ENCODE data around the gene AMIGO3. TPM values are rescaled to one million over a fixed set of nuclear protein-coding genes. Genes with fewer than 3 reads are reported as not detected.

The AMIGO3 gene
- total and polyA plus RNA-seq, 2 of the 8 experiments (the other 6 are each of a cell fraction or from before 2014, with no cell fraction given) = 1.6 to 8.8 TPM

DNA sequence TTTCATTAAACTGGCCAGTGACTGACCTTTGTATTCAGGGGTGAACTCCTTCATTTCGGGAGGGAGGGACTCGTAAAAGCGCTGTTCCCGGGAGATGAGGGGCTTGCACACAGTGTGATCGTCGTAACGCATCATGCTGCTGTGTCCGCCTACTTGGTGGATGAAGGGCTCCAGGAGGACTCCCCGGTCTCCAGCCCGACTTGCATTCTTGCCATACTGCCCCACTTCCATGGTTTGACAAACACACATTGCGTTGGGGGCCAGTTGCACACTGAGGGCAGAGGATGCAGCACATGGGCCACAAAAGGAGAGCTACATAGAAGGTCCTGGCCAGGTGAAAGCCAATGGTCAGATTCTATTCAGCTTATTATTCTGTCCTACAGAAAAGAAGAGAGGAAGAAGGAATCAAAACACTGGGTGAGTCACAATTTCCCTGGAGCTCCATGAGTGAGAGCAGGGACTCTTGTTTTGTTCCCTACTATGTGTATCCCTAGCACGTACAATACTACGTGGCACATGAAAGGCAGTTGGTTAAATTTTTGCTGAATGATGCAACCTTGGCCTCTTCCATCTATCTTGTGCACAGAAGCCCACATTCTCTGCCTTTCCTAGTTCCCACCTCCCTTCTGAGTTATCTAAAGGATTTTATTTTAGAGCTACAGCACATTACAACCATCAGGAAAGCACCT lies 28.5 kb upstream of the AMIGO3 start:
- H3K27me3 ChIP-seq (replicated peaks in 1 of 4; ENCODE audit: control insufficient read depth in 3 of 4, extremely low read depth in 1 of 4, insufficient read depth in 3 of 4, low read length in 3 of 4) = no peaks in the 10 kb centered on the region
- no peak overlapping the region for H2BK15ac ChIP-seq (ENCODE audit: low read length)
- H2BK12ac ChIP-seq (ENCODE audit: low read depth, low read length) = no peak overlapping the region
- no peak overlapping the region for H4K8ac ChIP-seq (ENCODE audit: extremely low read depth, insufficient read depth, low read length)
- H3K79me1 ChIP-seq (ENCODE audit: low read depth, low read length) = peaks cover 5% of the 10 kb centered on the region; the same call in 1 of the 2 replicates
- H2BK120ac ChIP-seq (replicated peaks; ENCODE audit: low read depth, low read length) = no peak overlapping the region
- H3K4me2 ChIP-seq (ENCODE audit: insufficient read depth in 1 of 2, low read depth in 2 of 2, low read length in 2 of 2) = no peak overlapping the region
- peaks cover 0 to 20% of the 10 kb centered on the region in 2 experiments; a peak in 2 of 4 replicates for H3K79me2 ChIP-seq (ENCODE audit: control insufficient read depth in 1 of 2, insufficient read depth in 2 of 2, low read length in 2 of 2)
- no peak overlapping the region for H3K4me3 ChIP-seq (ENCODE audit: extremely low read depth in 1 of 4, insufficient read depth in 2 of 4, low read depth in 3 of 4, low read length in 4 of 4)
- H3K9me3 ChIP-seq (ENCODE audit: insufficient read depth in 2 of 2, low read depth in 1 of 2, low read length in 1 of 2) = no peaks in the 10 kb centered on the region
- H3K4me1 ChIP-seq (replicated peaks in 1 of 4; ENCODE audit: control insufficient read depth in 3 of 4, insufficient read depth in 4 of 4, low read length in 3 of 4) = no peaks in the 10 kb centered on the region
- 89% methylated on average over 13 of the region's 13 CpGs; no CpG with 5 or more reads in 1 of the 2 experiments for WGBS, 2 experiments (ENCODE audit: extremely low coverage in 1 of 2, insufficient coverage in 1 of 2, insufficient read length in 1 of 2, insufficient replicate concordance in 2 of 2, low coverage in 1 of 2, low lambda C conversion rate in 2 of 2, missing lambda C conversion rate in 1 of 2)
- H2AK5ac ChIP-seq (ENCODE audit: low read depth, low read length) = no peak overlapping the region
- H3K56ac ChIP-seq (replicated peaks; ENCODE audit: insufficient read length, low read depth, low read length) = no peak overlapping the region
- H3K23ac ChIP-seq (ENCODE audit: insufficient read length) = no peak overlapping the region
- H3K27ac ChIP-seq (ENCODE audit: low read depth, low read length) = no peak overlapping the region
- no peak overlapping the region for H3K14ac ChIP-seq (ENCODE audit: insufficient read length)
- no peak overlapping the region for H2BK20ac ChIP-seq (ENCODE audit: low read length)
- H4K5ac ChIP-seq (ENCODE audit: insufficient read length, low read depth, low read length) = no peak overlapping the region
- ChIA-PET POLR2A (ENCODE audit: partially characterized antibody) (interaction anchor here (1.0 to 2.2 kb wide), 7 partner anchors 13 to 55 kb away, joined by 3 to 6 read pairs (median 3); partner anchors contain the start of genes AMIGO3, GMPPB and INKA1), CTCF (ENCODE audit: partially characterized antibody) (interaction anchor here (0.9 to 1.4 kb wide), 4 partner anchors 14 to 176 kb away, joined by 3 to 4 read pairs (median 3); no protein-coding TSS in a partner anchor)
- H4K91ac ChIP-seq (replicated peaks; ENCODE audit: insufficient read length, low read length) = no peak overlapping the region
- no peak overlapping the region for H2AFZ ChIP-seq (ENCODE audit: low read length)
- FAIRE-seq (no peak), DNase-seq (ENCODE audit: low read depth in 1 of 2, low spot score in 2 of 2) (no peak)
- TF ChIP-seq SAP30 (IDR thresholded peaks at IDR 0.05; ENCODE audit: insufficient read depth, insufficient replicate concordance, low read length) (no peak), TCF12 (IDR thresholded peaks at IDR 0.05; ENCODE audit: low read depth, low read length) (no peak), SP1 (IDR thresholded peaks at IDR 0.05; ENCODE audit: low read depth, low read length) (no peak), NANOG (IDR thresholded peaks at IDR 0.05; ENCODE audit: insufficient read depth, low read depth, low read length, poor library complexity, severe bottlenecking) (no peak), RNF2 (IDR thresholded peaks at IDR 0.05; ENCODE audit: borderline replicate concordance, low read depth, low read length, missing control alignments, poor library complexity, severe bottlenecking) (no peak), SIRT6 (IDR thresholded peaks at IDR 0.05; ENCODE audit: low read length) (no peak), SUZ12 (IDR thresholded peaks at IDR 0.05; ENCODE audit: low read length) (no peak), CEBPB (IDR thresholded peaks at IDR 0.05; ENCODE audit: low read depth, low read length) (no peak), SIN3A (conservative IDR thresholded peaks at IDR 0.05 in 1 of 2, IDR thresholded peaks at IDR 0.05 in 1 of 2; ENCODE audit: low read depth in 1 of 2, low read length in 2 of 2) (no peak), CREB1 (IDR thresholded peaks at IDR 0.05) (no peak)
- TF ChIP-seq, protein P1, sequence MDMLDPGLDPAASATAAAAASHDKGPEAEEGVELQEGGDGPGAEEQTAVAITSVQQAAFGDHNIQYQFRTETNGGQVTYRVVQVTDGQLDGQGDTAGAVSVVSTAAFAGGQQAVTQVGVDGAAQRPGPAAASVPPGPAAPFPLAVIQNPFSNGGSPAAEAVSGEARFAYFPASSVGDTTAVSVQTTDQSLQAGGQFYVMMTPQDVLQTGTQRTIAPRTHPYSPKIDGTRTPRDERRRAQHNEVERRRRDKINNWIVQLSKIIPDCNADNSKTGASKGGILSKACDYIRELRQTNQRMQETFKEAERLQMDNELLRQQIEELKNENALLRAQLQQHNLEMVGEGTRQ (IDR thresholded peaks at IDR 0.05; ENCODE audit: low read length) = no peak
- peaks cover 0 to 8% of the 10 kb centered on the region in 2 experiments for H4K20me1 ChIP-seq (replicated peaks in 1 of 2; ENCODE audit: control insufficient read depth in 1 of 2, insufficient read depth in 2 of 2, low read length in 2 of 2)
- no peak overlapping the region for H3K4ac ChIP-seq (replicated peaks; ENCODE audit: insufficient read length, low read depth, low read length)
- H3K18ac ChIP-seq (ENCODE audit: extremely low read depth, low read length) = no peak overlapping the region; the same call in 1 of the 2 replicates
- H3K23me2 ChIP-seq (ENCODE audit: low read depth, low read length) = no peaks in the 10 kb centered on the region; the same call in 1 of the 2 replicates
- H2BK5ac ChIP-seq (ENCODE audit: low read depth, low read length) = no peak overlapping the region
- H3K36me3 ChIP-seq (ENCODE audit: control insufficient read depth in 2 of 4, insufficient read depth in 4 of 4, low read length in 3 of 4) = peaks cover 0 to 9% (median 3%) of the 10 kb centered on the region in 4 experiments; a peak in 4 of 8 replicates
- no peak overlapping the region for H3K9ac ChIP-seq (replicated peaks in 1 of 4; ENCODE audit: extremely low read depth in 1 of 4, low read depth in 3 of 4, low read length in 3 of 4)
